GM18867 (cell line): Measurements from ENCODE around the gene AFAP1.
A peak's percentile ranks its signal among the peaks of the same experiment; 100 is the strongest.

Experiments used
- ATAC-seq: cut with Tn5 transposase; IDR thresholded peaks from one replicate; pipeline ENCODE4 v1.9.1; 2021; ENCODE audit warnings: mild to moderate bottlenecking, moderate library complexity; ENCODE audit not compliant: unreplicated experiment

Gene AFAP1

GRCh38 chr4:7792616-7793015 is 147.0 kb downstream of the AFAP1 start:
- peak; percentile 56 for ATAC-seq

- ATAC-seq = no peak
These were observed 148.7 kb downstream of the AFAP1 start for GRCh38 chr4:7790999-7791398.

GRCh38 chr4:7790023-7790422 is 149.6 kb downstream of the AFAP1 start:
- no peak for ATAC-seq

GRCh38 chr4:7788694-7789425 is 150.8 kb downstream of the AFAP1 start:
- ATAC-seq = no peak

GRCh38 chr4:7788193-7788592 is 151.5 kb downstream of the AFAP1 start:
- ATAC-seq = no peak

- no peak for ATAC-seq
These were observed 151.9 kb downstream of the AFAP1 start for GRCh38 chr4:7787681-7788141.

GRCh38 chr4:7787067-7787466 is 152.6 kb downstream of the AFAP1 start:
- no peak for ATAC-seq

- no peak for ATAC-seq
These were observed 153.1 kb downstream of the AFAP1 start for GRCh38 chr4:7786517-7786916.

- no peak for ATAC-seq
These were observed 153.6 kb downstream of the AFAP1 start for GRCh38 chr4:7786040-7786439.

GRCh38 chr4:7785017-7785416 is 154.6 kb downstream of the AFAP1 start:
- no peak for ATAC-seq

GRCh38 chr4:7784131-7784870 is 155.4 kb downstream of the AFAP1 start:
- no peak for ATAC-seq

- ATAC-seq = no peak
These were observed 156.1 kb downstream of the AFAP1 start for GRCh38 chr4:7783541-7783940.

- ATAC-seq = no peak
These were observed 156.9 kb downstream of the AFAP1 start for GRCh38 chr4:7782783-7783182.

- no peak for ATAC-seq
These were observed 157.7 kb downstream of the AFAP1 start for GRCh38 chr4:7781993-7782392.

- no peak for ATAC-seq
These were observed 158.3 kb downstream of the AFAP1 start for GRCh38 chr4:7781366-7781765.

GRCh38 chr4:7780751-7781348 is 158.8 kb downstream of the AFAP1 start:
- no peak for ATAC-seq

- ATAC-seq = no peak
These were observed 160.3 kb downstream of the AFAP1 start for GRCh38 chr4:7779432-7779768.

GRCh38 chr4:7778510-7779431 is 160.9 kb downstream of the AFAP1 start:
- ATAC-seq = no peak

GRCh38 chr4:7777871-7778509 is 161.7 kb downstream of the AFAP1 start:
- ATAC-seq = no peak

GRCh38 chr4:7777017-7777710 is 162.5 kb downstream of the AFAP1 start:
- ATAC-seq = no peak
